ENCODE results near the gene RIMS1.

The RIMS1 gene

DNA sequence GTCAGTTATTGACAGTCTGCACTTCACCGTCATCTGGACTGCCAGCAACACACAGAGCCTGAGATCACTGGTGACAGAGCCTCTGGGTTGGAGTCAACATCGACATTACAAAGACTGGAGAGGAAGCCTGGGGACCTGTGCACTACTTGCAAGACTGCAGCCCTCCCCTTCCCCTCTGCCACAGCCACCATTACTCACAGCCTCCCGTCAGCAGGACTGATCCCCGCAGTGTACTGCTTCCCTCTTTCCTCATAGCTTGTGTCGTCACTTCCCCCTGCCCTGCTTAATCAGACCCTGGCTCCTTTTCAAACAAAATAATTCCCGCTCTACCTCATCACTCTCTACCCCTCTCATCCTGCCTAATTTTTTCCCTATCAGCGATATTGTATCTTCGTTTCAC lies 500.0 kb downstream of the RIMS1 start:
- H3K79me1 ChIP-seq (ENCODE audit: low read depth, low read length) = no peaks in the 10 kb centered on the region
- no peak overlapping the region for H3K18ac ChIP-seq (ENCODE audit: low read length)
- no peak overlapping the region for H2BK12ac ChIP-seq (ENCODE audit: low read length)
- H3K4me2 ChIP-seq (ENCODE audit: insufficient read depth, low read length, poor library complexity, severe bottlenecking) = no peak overlapping the region
- no peaks in the 10 kb centered on the region for H3K36me3 ChIP-seq (replicated peaks in 1 of 2; ENCODE audit: control insufficient read depth in 2 of 2, insufficient read depth in 2 of 2, low read length in 2 of 2)
- no peak overlapping the region for H3K9ac ChIP-seq (ENCODE audit: low read depth, low read length, poor library complexity)
- no peak overlapping the region for H3K27ac ChIP-seq (replicated peaks; ENCODE audit: low read length)
- no peak overlapping the region for H3K14ac ChIP-seq (ENCODE audit: low read length)
- H3K4me3 ChIP-seq (ENCODE audit: low read length in 2 of 2) = no peak overlapping the region
- 100% methylated on average over 3 of the region's 8 CpGs; no CpG with 5 or more reads in 1 of the 2 donors for WGBS, 2 donors (ENCODE audit: extremely low coverage in 2 of 2, insufficient read length in 2 of 2, insufficient replicate concordance in 1 of 2)
- H2AK5ac ChIP-seq (ENCODE audit: low read depth, low read length) = peak overlapping the region; percentile 75
- peak overlapping the region; percentile 85 for H3K23ac ChIP-seq (ENCODE audit: low read depth, low read length, poor library complexity)
- no peak overlapping the region for H2BK5ac ChIP-seq (ENCODE audit: low read length)
- no peaks in the 10 kb centered on the region for H3K9me3 ChIP-seq (replicated peaks in 1 of 2; ENCODE audit: control insufficient read depth in 2 of 2, insufficient read depth in 1 of 2, low read depth in 1 of 2, low read length in 2 of 2)
- H3K27me3 ChIP-seq (ENCODE audit: control insufficient read depth in 3 of 3, insufficient read depth in 3 of 3, low read depth in 1 of 3, low read length in 3 of 3) = no peaks in the 10 kb centered on the region
- no peak overlapping the region for H2BK15ac ChIP-seq (ENCODE audit: low read length)
- no peak overlapping the region for H4K8ac ChIP-seq (ENCODE audit: low read depth, low read length)
- H3K4ac ChIP-seq (ENCODE audit: low read length) = no peak overlapping the region
- H3K4me1 ChIP-seq (ENCODE audit: control insufficient read depth in 2 of 2, insufficient read depth in 1 of 2, low read depth in 1 of 2, low read length in 2 of 2) = no peaks in the 10 kb centered on the region
- DNase-seq (ENCODE audit: low spot score) = no peak
- peak overlapping the region; percentile 6 for H2AFZ ChIP-seq (ENCODE audit: low read length)
- no peak overlapping the region for H2BK120ac ChIP-seq (ENCODE audit: low read depth, low read length)
- no peak overlapping the region for H4K91ac ChIP-seq (ENCODE audit: low read depth, low read length, poor library complexity)

DNA sequence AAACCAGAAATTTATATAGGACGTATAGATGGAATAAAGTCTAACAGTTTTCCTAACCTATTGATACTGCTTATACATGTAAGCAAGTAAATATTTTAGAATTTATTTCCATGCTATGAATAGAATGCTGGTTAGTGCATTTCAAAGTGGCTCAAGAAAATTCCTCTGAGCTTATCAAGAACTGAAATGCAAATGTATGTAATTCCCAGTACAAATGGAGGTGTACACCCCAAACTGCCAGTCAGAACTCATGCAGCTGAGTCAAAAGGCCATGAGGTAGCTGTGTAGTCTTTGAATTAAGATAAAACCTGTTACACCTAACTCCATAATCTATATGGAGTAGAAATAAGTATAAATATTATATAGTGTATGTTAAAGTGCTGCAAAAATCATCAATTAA lies 503.3 kb downstream of the RIMS1 start:
- Histone ChIP-seq H3K4me1 (ENCODE audit: control insufficient read depth in 2 of 2, insufficient read depth in 1 of 2, low read depth in 1 of 2, low read length in 2 of 2) (no peaks in the 10 kb centered on the region), H2BK120ac (ENCODE audit: low read depth, low read length) (no peak overlapping the region), H2BK15ac (ENCODE audit: low read length) (no peak overlapping the region), H3K79me1 (ENCODE audit: low read depth, low read length) (no peaks in the 10 kb centered on the region), H3K4me3 (ENCODE audit: low read length in 2 of 2) (no peak overlapping the region), H3K4me2 (ENCODE audit: insufficient read depth, low read length, poor library complexity, severe bottlenecking) (no peak overlapping the region), H2BK5ac (ENCODE audit: low read length) (no peak overlapping the region), H4K8ac (ENCODE audit: low read depth, low read length) (no peak overlapping the region), H3K9ac (ENCODE audit: low read depth, low read length, poor library complexity) (no peak overlapping the region), H2AFZ (ENCODE audit: low read length) (no peak overlapping the region), H2BK12ac (ENCODE audit: low read length) (no peak overlapping the region), H3K27me3 (ENCODE audit: control insufficient read depth in 3 of 3, insufficient read depth in 3 of 3, low read depth in 1 of 3, low read length in 3 of 3) (no peaks in the 10 kb centered on the region), H3K27ac (replicated peaks; ENCODE audit: low read length) (no peak overlapping the region), H3K36me3 (replicated peaks in 1 of 2; ENCODE audit: control insufficient read depth in 2 of 2, insufficient read depth in 2 of 2, low read length in 2 of 2) (no peaks in the 10 kb centered on the region), H3K18ac (ENCODE audit: low read length) (no peak overlapping the region), H2AK5ac (ENCODE audit: low read depth, low read length) (no peak overlapping the region), H3K14ac (ENCODE audit: low read length) (no peak overlapping the region), H3K23ac (ENCODE audit: low read depth, low read length, poor library complexity) (no peak overlapping the region), H3K9me3 (replicated peaks in 1 of 2; ENCODE audit: control insufficient read depth in 2 of 2, insufficient read depth in 1 of 2, low read depth in 1 of 2, low read length in 2 of 2) (no peaks in the 10 kb centered on the region), H3K4ac (ENCODE audit: low read length) (no peak overlapping the region), H4K91ac (ENCODE audit: low read depth, low read length, poor library complexity) (no peak overlapping the region)
- DNase-seq (ENCODE audit: low spot score) = no peak
- WGBS, 2 donors (ENCODE audit: extremely low coverage in 2 of 2, insufficient read length in 2 of 2, insufficient replicate concordance in 1 of 2) = no CpG with 5 or more reads among the region's 1 CpG

DNA sequence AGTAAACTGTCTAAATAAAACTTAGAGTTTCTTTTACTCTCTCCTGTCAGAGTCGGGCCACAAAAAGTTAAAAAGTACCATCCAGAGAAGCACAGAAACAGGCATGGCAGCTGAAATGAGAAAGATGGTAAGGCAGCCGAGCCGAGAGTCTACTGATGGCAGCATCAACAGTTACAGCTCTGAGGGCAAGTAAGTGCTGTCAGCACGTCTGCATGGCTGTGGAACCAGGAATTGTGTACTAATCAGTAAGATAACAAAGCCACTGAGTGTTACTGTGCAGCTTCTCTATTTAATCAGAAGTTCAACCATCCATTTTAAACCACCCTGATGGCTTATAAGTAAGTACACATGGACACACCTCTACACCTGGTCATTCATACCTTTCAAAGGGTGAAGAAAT lies 504.2 kb downstream of the RIMS1 start:
- Histone ChIP-seq H3K23ac (ENCODE audit: low read depth, low read length, poor library complexity) (no peak overlapping the region), H3K4me2 (ENCODE audit: insufficient read depth, low read length, poor library complexity, severe bottlenecking) (no peak overlapping the region), H3K18ac (ENCODE audit: low read length) (no peak overlapping the region), H2AK5ac (ENCODE audit: low read depth, low read length) (no peak overlapping the region), H2BK5ac (ENCODE audit: low read length) (no peak overlapping the region), H3K4ac (ENCODE audit: low read length) (no peak overlapping the region), H3K9me3 (replicated peaks in 1 of 2; ENCODE audit: control insufficient read depth in 2 of 2, insufficient read depth in 1 of 2, low read depth in 1 of 2, low read length in 2 of 2) (no peaks in the 10 kb centered on the region), H3K79me1 (ENCODE audit: low read depth, low read length) (no peaks in the 10 kb centered on the region), H3K14ac (ENCODE audit: low read length) (no peak overlapping the region), H3K36me3 (replicated peaks in 1 of 2; ENCODE audit: control insufficient read depth in 2 of 2, insufficient read depth in 2 of 2, low read length in 2 of 2) (no peaks in the 10 kb centered on the region), H4K91ac (ENCODE audit: low read depth, low read length, poor library complexity) (no peak overlapping the region), H3K27ac (replicated peaks; ENCODE audit: low read length) (no peak overlapping the region), H4K8ac (ENCODE audit: low read depth, low read length) (no peak overlapping the region), H2BK120ac (ENCODE audit: low read depth, low read length) (no peak overlapping the region), H3K27me3 (ENCODE audit: control insufficient read depth in 3 of 3, insufficient read depth in 3 of 3, low read depth in 1 of 3, low read length in 3 of 3) (no peaks in the 10 kb centered on the region), H3K4me1 (ENCODE audit: control insufficient read depth in 2 of 2, insufficient read depth in 1 of 2, low read depth in 1 of 2, low read length in 2 of 2) (no peaks in the 10 kb centered on the region), H2AFZ (ENCODE audit: low read length) (no peak overlapping the region), H3K4me3 (ENCODE audit: low read length in 2 of 2) (no peak overlapping the region), H2BK15ac (ENCODE audit: low read length) (no peak overlapping the region), H2BK12ac (ENCODE audit: low read length) (no peak overlapping the region), H3K9ac (ENCODE audit: low read depth, low read length, poor library complexity) (no peak overlapping the region)
- DNase-seq (ENCODE audit: low spot score) = no peak
- whole genome bisulfite sequencing, 2 donors (ENCODE audit: extremely low coverage in 2 of 2, insufficient read length in 2 of 2, insufficient replicate concordance in 1 of 2) = no CpG with 5 or more reads among the region's 4 CpGs

DNA sequence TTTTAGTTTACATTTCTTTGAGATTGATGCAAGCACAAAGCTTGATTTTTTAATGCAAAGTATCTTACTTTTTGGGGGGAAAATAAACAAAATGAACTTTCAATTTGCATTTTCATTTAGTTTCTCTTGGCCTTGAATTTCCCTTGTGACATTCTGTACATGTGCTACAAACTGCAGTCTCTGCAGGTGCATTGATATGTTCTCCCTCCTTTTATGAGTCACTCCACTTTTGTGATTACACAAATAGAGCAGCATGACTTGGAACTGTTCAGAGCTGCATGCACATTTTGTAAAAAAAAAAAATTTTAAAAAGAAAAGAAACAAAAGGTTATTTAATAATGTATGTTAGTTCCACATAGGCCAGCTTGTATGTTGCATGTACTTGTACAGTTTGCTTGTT lies 515.5 kb downstream of the RIMS1 start:
- H3K36me3 ChIP-seq (replicated peaks in 1 of 2; ENCODE audit: control insufficient read depth in 2 of 2, insufficient read depth in 2 of 2, low read length in 2 of 2) = no peaks in the 10 kb centered on the region
- no peak overlapping the region for H2AFZ ChIP-seq (ENCODE audit: low read length)
- no peak overlapping the region for H2BK5ac ChIP-seq (ENCODE audit: low read length)
- no peaks in the 10 kb centered on the region for H3K27me3 ChIP-seq (ENCODE audit: control insufficient read depth in 3 of 3, insufficient read depth in 3 of 3, low read depth in 1 of 3, low read length in 3 of 3)
- no peak overlapping the region for H3K27ac ChIP-seq (replicated peaks; ENCODE audit: low read length)
- no peak overlapping the region for H3K23ac ChIP-seq (ENCODE audit: low read depth, low read length, poor library complexity)
- H2BK12ac ChIP-seq (ENCODE audit: low read length) = no peak overlapping the region
- no peak for DNase-seq (ENCODE audit: low spot score)
- H3K4me2 ChIP-seq (ENCODE audit: insufficient read depth, low read length, poor library complexity, severe bottlenecking) = no peak overlapping the region
- no peaks in the 10 kb centered on the region for H3K4me1 ChIP-seq (ENCODE audit: control insufficient read depth in 2 of 2, insufficient read depth in 1 of 2, low read depth in 1 of 2, low read length in 2 of 2)
- H3K9ac ChIP-seq (ENCODE audit: low read depth, low read length, poor library complexity) = no peak overlapping the region
- H2BK15ac ChIP-seq (ENCODE audit: low read length) = no peak overlapping the region
- no peak overlapping the region for H3K18ac ChIP-seq (ENCODE audit: low read length)
- no peak overlapping the region for H3K4me3 ChIP-seq (ENCODE audit: low read length in 2 of 2)
- H3K9me3 ChIP-seq (replicated peaks in 1 of 2; ENCODE audit: control insufficient read depth in 2 of 2, insufficient read depth in 1 of 2, low read depth in 1 of 2, low read length in 2 of 2) = no peaks in the 10 kb centered on the region
- H2AK5ac ChIP-seq (ENCODE audit: low read depth, low read length) = no peak overlapping the region
- no peak overlapping the region for H2BK120ac ChIP-seq (ENCODE audit: low read depth, low read length)
- H3K14ac ChIP-seq (ENCODE audit: low read length) = no peak overlapping the region
- H4K8ac ChIP-seq (ENCODE audit: low read depth, low read length) = no peak overlapping the region
- H4K91ac ChIP-seq (ENCODE audit: low read depth, low read length, poor library complexity) = no peak overlapping the region
- no peak overlapping the region for H3K4ac ChIP-seq (ENCODE audit: low read length)
- no peaks in the 10 kb centered on the region for H3K79me1 ChIP-seq (ENCODE audit: low read depth, low read length)

Data from neuronal stem cell (in vitro differentiated cells).